ENCODE data around the gene INTS13.

- TF ChIP-seq EGR1 (IDR thresholded peaks at IDR 0.05; ENCODE audit: borderline replicate concordance, low read depth, low read length) (no peak), CTCF (IDR thresholded peaks at IDR 0.05; ENCODE audit: control extremely low read depth in 1 of 3, insufficient read depth in 1 of 3, low read depth in 1 of 3, low read length in 3 of 3) (no peak), CBX5 (IDR thresholded peaks at IDR 0.05; ENCODE audit: low read depth, low read length) (no peak), EZH2 (IDR thresholded peaks at IDR 0.05; ENCODE audit: low read depth, low read length, severe bottlenecking) (no peak), JUND (IDR thresholded peaks at IDR 0.05; ENCODE audit: low read length) (no peak), GABPA (IDR thresholded peaks at IDR 0.05; ENCODE audit: borderline replicate concordance, insufficient read depth, low read length) (no peak), GTF2F1 (IDR thresholded peaks at IDR 0.05; ENCODE audit: borderline replicate concordance, low read depth, low read length) (no peak), POLR2A (IDR thresholded peaks at IDR 0.05; ENCODE audit: control extremely low read depth in 1 of 2, low read depth in 2 of 2, low read length in 2 of 2) (no peak), POLR2AphosphoS5 (IDR thresholded peaks at IDR 0.05; ENCODE audit: low read depth, low read length) (no peak), RNF2 (IDR thresholded peaks at IDR 0.05; ENCODE audit: borderline replicate concordance, low read depth, low read length, missing control alignments, poor library complexity, severe bottlenecking) (no peak), RFX5 (IDR thresholded peaks at IDR 0.05; ENCODE audit: borderline replicate concordance, low read depth, low read length) (no peak)
- TF ChIP-seq, protein P1, sequence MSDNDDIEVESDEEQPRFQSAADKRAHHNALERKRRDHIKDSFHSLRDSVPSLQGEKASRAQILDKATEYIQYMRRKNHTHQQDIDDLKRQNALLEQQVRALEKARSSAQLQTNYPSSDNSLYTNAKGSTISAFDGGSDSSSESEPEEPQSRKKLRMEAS (IDR thresholded peaks at IDR 0.05): no peak
Measured at GRCh38 chr12:26982866-26983265, 45.1 kb upstream of the INTS13 start.
